Esophagus muscularis mucosa (tissue), 4 donors: Measurements from ENCODE around the gene PHIP. TPM values are rescaled to one million over a fixed set of nuclear protein-coding genes. Genes with fewer than 3 reads are reported as not detected.

Experiments
- DNase-seq: peaks from one replicate; pipeline ENCODE4 v3.0.0-alpha.2; 2017; ENCODE audit errors: extremely low spot score
- H3K27ac ChIP-seq, 4 donors: fragments of 200-600 bp; sonication (generic); replicated peaks in 1 of 4; 1 replicate in 3 of 4; 2 replicates in 1 of 4; pipeline ENCODE4 v1.5.1; 2016 to 2019; ENCODE audit warnings: mild to moderate bottlenecking in 1 of 4
- H3K27me3 ChIP-seq, 4 donors: fragments of 200-600 bp; sonication (generic); one replicate each; pipeline versions ENCODE4 v1.5.1 to v1.6.0; 2016 to 2019
- H3K36me3 ChIP-seq, 4 donors: fragments of 200-600 bp; sonication (generic); one replicate each; pipeline ENCODE4 v1.5.1; 2016 to 2019
- H3K4me1 ChIP-seq, 4 donors: fragments of 200-600 bp; sonication (generic); one replicate each; pipeline ENCODE4 v1.5.1; 2016 to 2019
- H3K4me3 ChIP-seq, 4 donors: fragments of 200-600 bp; sonication (generic); 1 replicate in 2 of 4; 2 replicates in 2 of 4; pipeline ENCODE4 v1.5.1; 2016 to 2019; ENCODE audit warnings: mild to moderate bottlenecking in 4 of 4, moderate library complexity in 1 of 4
- H3K9me3 ChIP-seq, 4 donors: fragments of 200-600 bp; sonication (generic); 1 replicate in 3 of 4; 2 replicates in 1 of 4; pipeline ENCODE4 v1.5.1; 2016 to 2019
- CTCF ChIP-seq, 3 experiments: fragments of 200-600 bp in 2 of 3; fragments of 450-650 bp in 1 of 3; sonication (generic) in 2 of 3; IDR thresholded peaks; one replicate each; pipeline ENCODE4 v1.5.1; 2017 to 2019; ENCODE audit warnings: antibody characterized with exemption in 3 of 3, mild to moderate bottlenecking in 2 of 3, moderate library complexity in 1 of 3
- EP300 ChIP-seq: sonication (generic); formaldehyde crosslinking; IDR thresholded peaks from one replicate; pipeline ENCODE4 v1.6.1; 2017; ENCODE audit warnings: antibody characterized with exemption
- POLR2A ChIP-seq: fragments of 450-650 bp; IDR thresholded peaks from one replicate; pipeline ENCODE4 v1.6.1; 2017; ENCODE audit warnings: antibody characterized with exemption, moderate library complexity, mild to moderate bottlenecking, low read depth
- POLR2AphosphoS5 ChIP-seq, 2 donors: sonication (generic); formaldehyde crosslinking; IDR thresholded peaks; one replicate each; pipeline ENCODE4 v1.6.1; 2017; ENCODE audit warnings: antibody characterized with exemption in 2 of 2
- WGBS: methylation state at CpG from one replicate; pipeline ENCODE4 v1.1.5; 2018; 5-methylcytosine and 5-hydroxymethylcytosine counted together
- intact Hi-C: fragments of 100-400 bp; cut with DNase I; formaldehyde crosslinking; loops from one replicate; pipeline ENCODE4 v1.15.1; 2023
- total RNA-seq, 4 donors: library from RNA; depleted of rRNA; stranded (reverse); fragments of >200 nt; gene quantifications; one replicate each; pipeline versions ENCODE4 v1.1.0 to v1.2.1, GENCODE V29; 2016

PHIP gene
- total RNA-seq, 4 donors from 2014 or later: 20.1 to 32.4 (median 25.5) TPM

- H3K27me3 ChIP-seq: no peaks in the 10 kb centered on the region
- H3K4me3 ChIP-seq: no peak overlapping the region
- H3K4me1 ChIP-seq: no peaks in the 10 kb centered on the region
- intact Hi-C loops: no loop called here
- no peak overlapping the region for H3K27ac ChIP-seq
- TF ChIP-seq EP300 (no peak), POLR2AphosphoS5 (IDR thresholded peaks at IDR 0.05) (no peak), POLR2A (no peak), CTCF (IDR thresholded peaks at IDR 0.05) (no peak)
- H3K36me3 ChIP-seq: peaks cover 41 to 86% (median 61%) of the 10 kb centered on the region in 4 donors
- no peaks in the 10 kb centered on the region for H3K9me3 ChIP-seq
- no peak for DNase-seq
Measured at GRCh38 chr6:78995946-78996345, 82.1 kb downstream of the PHIP start.

GRCh38 chr6:78995346-78995745 is 82.7 kb downstream of the PHIP start:
- Histone ChIP-seq H3K27ac (no peak overlapping the region), H3K36me3 (peaks cover 42 to 87% (median 65%) of the 10 kb centered on the region in 4 donors), H3K4me1 (no peaks in the 10 kb centered on the region), H3K9me3 (no peaks in the 10 kb centered on the region), H3K4me3 (no peak overlapping the region), H3K27me3 (no peaks in the 10 kb centered on the region)
- TF ChIP-seq POLR2A: no peak
- no peak for TF ChIP-seq EP300
- TF ChIP-seq POLR2AphosphoS5 (IDR thresholded peaks at IDR 0.05): no peak
- TF ChIP-seq CTCF (IDR thresholded peaks at IDR 0.05): no peak
- intact Hi-C loops: no loop called here
- DNase-seq: no peak
- WGBS: 96% methylated on average over 1 of the region's 1 CpG

GRCh38 chr6:78993955-78994354 is 84.1 kb downstream of the PHIP start:
- intact Hi-C loops: no loop called here
- WGBS: 98% methylated on average over 5 of the region's 5 CpGs
- no peak for DNase-seq
- Histone ChIP-seq H3K4me1 (no peaks in the 10 kb centered on the region), H3K27ac (no peak overlapping the region), H3K27me3 (no peaks in the 10 kb centered on the region), H3K36me3 (peaks cover 48 to 89% (median 70%) of the 10 kb centered on the region in 4 donors), H3K9me3 (no peaks in the 10 kb centered on the region), H3K4me3 (no peak overlapping the region)
- TF ChIP-seq POLR2A (no peak), EP300 (no peak), CTCF (IDR thresholded peaks at IDR 0.05) (no peak), POLR2AphosphoS5 (IDR thresholded peaks at IDR 0.05) (no peak)

GRCh38 chr6:78989191-78989590 is 88.9 kb downstream of the PHIP start:
- TF ChIP-seq EP300 (no peak), POLR2A (no peak), POLR2AphosphoS5 (IDR thresholded peaks at IDR 0.05) (no peak), CTCF (IDR thresholded peaks at IDR 0.05) (no peak)
- Histone ChIP-seq H3K27me3 (no peaks in the 10 kb centered on the region), H3K9me3 (no peaks in the 10 kb centered on the region), H3K36me3 (peaks cover 43 to 91% (median 59%) of the 10 kb centered on the region in 4 donors), H3K27ac (no peak overlapping the region), H3K4me1 (no peaks in the 10 kb centered on the region), H3K4me3 (no peak overlapping the region)
- no peak for DNase-seq
- WGBS: 91% methylated on average over 2 of the region's 2 CpGs
- intact Hi-C loops: no loop called here

- WGBS: 96% methylated on average over 1 of the region's 1 CpG
- no peak for DNase-seq
- Histone ChIP-seq H3K4me3 (no peak overlapping the region), H3K27me3 (no peaks in the 10 kb centered on the region), H3K4me1 (no peaks in the 10 kb centered on the region), H3K9me3 (no peaks in the 10 kb centered on the region), H3K36me3 (peaks cover 33 to 93% (median 63%) of the 10 kb centered on the region in 4 donors), H3K27ac (no peak overlapping the region)
- intact Hi-C loops: no loop called here
- TF ChIP-seq POLR2AphosphoS5 (IDR thresholded peaks at IDR 0.05) (no peak), EP300 (no peak), POLR2A (no peak), CTCF (IDR thresholded peaks at IDR 0.05) (no peak)
Measured at GRCh38 chr6:78986161-78986560, 91.9 kb downstream of the PHIP start.
